Measurements from ENCODE around the gene TXNRD1.
A peak's percentile ranks its signal among the peaks of the same experiment; 100 is the strongest.

Gene TXNRD1

GRCh38 chr12:104181313-104181712, 34.3 kb upstream of the TXNRD1 start:
- H2AK5ac ChIP-seq (ENCODE audit: low read length), result no peak overlapping the region
- H4K8ac ChIP-seq (ENCODE audit: low read depth, low read length), result no peak overlapping the region
- DNase-seq, result no peak
- no peak overlapping the region for H3K14ac ChIP-seq (ENCODE audit: low read length)
- peaks cover 10% of the 10 kb centered on the region for H3K9me3 ChIP-seq (ENCODE audit: insufficient read depth, low read depth, low read length)
- no peak overlapping the region for H3K27ac ChIP-seq (ENCODE audit: low read depth, low read length)
- H3K4me1 ChIP-seq (ENCODE audit: control insufficient read depth in 1 of 2, insufficient read depth in 2 of 2, low read length in 2 of 2), result peaks cover 7% of the 10 kb centered on the region in 2 experiments
- no peak overlapping the region for H3K4ac ChIP-seq (ENCODE audit: low read depth, low read length)
- no peaks in the 10 kb centered on the region for H3K36me3 ChIP-seq (ENCODE audit: control insufficient read depth in 1 of 2, insufficient read depth in 2 of 2, low read length in 2 of 2)
- H2BK12ac ChIP-seq (ENCODE audit: low read length), result no peak overlapping the region
- no peak overlapping the region for H2BK120ac ChIP-seq (ENCODE audit: insufficient read depth, low read length, poor library complexity)
- no peak overlapping the region for H2AFZ ChIP-seq (ENCODE audit: insufficient read depth, low read length, poor library complexity)
- H3K23ac ChIP-seq (ENCODE audit: low read length), result no peak overlapping the region
- no peak overlapping the region for H3K4me2 ChIP-seq (ENCODE audit: low read length)
- H3K18ac ChIP-seq (ENCODE audit: low read length), result no peak overlapping the region
- H4K12ac ChIP-seq (ENCODE audit: low read depth, low read length), result no peak overlapping the region
- H3K27me3 ChIP-seq (ENCODE audit: insufficient read depth, low read length), result no peaks in the 10 kb centered on the region
- H4K91ac ChIP-seq (ENCODE audit: low read depth, low read length), result no peak overlapping the region
- no peak overlapping the region for H3K4me3 ChIP-seq (ENCODE audit: low read depth, low read length)
- H3K79me1 ChIP-seq (ENCODE audit: low read length), result no peaks in the 10 kb centered on the region
- H3K9ac ChIP-seq (ENCODE audit: low read length), result no peak overlapping the region
- H3K79me2 ChIP-seq (ENCODE audit: control insufficient read depth, insufficient read depth, low read length, poor library complexity), result no peaks in the 10 kb centered on the region
- H2BK5ac ChIP-seq (ENCODE audit: low read depth, low read length, poor library complexity), result no peak overlapping the region
- no CpG with 5 or more reads among the region's 4 CpGs for WGBS (ENCODE audit: extremely low coverage, insufficient coverage, insufficient read length)

- H2BK120ac ChIP-seq (ENCODE audit: insufficient read depth, low read length, poor library complexity), result peak overlapping the region; percentile 38
- H3K79me1 ChIP-seq (ENCODE audit: low read length), result no peaks in the 10 kb centered on the region
- no peak overlapping the region for H3K27ac ChIP-seq (ENCODE audit: low read depth, low read length)
- WGBS (ENCODE audit: extremely low coverage, insufficient coverage, insufficient read length), result no CpG with 5 or more reads among the region's 4 CpGs
- DNase-seq, result peak; percentile 77 to 83
- peaks cover 10% of the 10 kb centered on the region for H3K9me3 ChIP-seq (ENCODE audit: insufficient read depth, low read depth, low read length)
- no peaks in the 10 kb centered on the region for H3K36me3 ChIP-seq (ENCODE audit: control insufficient read depth in 1 of 2, insufficient read depth in 2 of 2, low read length in 2 of 2)
- no peak overlapping the region for H3K4ac ChIP-seq (ENCODE audit: low read depth, low read length)
- H3K18ac ChIP-seq (ENCODE audit: low read length), result no peak overlapping the region
- no peaks in the 10 kb centered on the region for H3K27me3 ChIP-seq (ENCODE audit: insufficient read depth, low read length)
- H2BK12ac ChIP-seq (ENCODE audit: low read length), result no peak overlapping the region
- no peak overlapping the region for H3K4me3 ChIP-seq (ENCODE audit: low read depth, low read length)
- H3K4me2 ChIP-seq (ENCODE audit: low read length), result no peak overlapping the region
- no peak overlapping the region for H3K9ac ChIP-seq (ENCODE audit: low read length)
- no peaks in the 10 kb centered on the region for H3K79me2 ChIP-seq (ENCODE audit: control insufficient read depth, insufficient read depth, low read length, poor library complexity)
- no peak overlapping the region for H2AFZ ChIP-seq (ENCODE audit: insufficient read depth, low read length, poor library complexity)
- no peak overlapping the region for H3K14ac ChIP-seq (ENCODE audit: low read length)
- H4K8ac ChIP-seq (ENCODE audit: low read depth, low read length), result no peak overlapping the region
- no peak overlapping the region for H3K23ac ChIP-seq (ENCODE audit: low read length)
- H4K12ac ChIP-seq (ENCODE audit: low read depth, low read length), result no peak overlapping the region
- no peak overlapping the region for H2AK5ac ChIP-seq (ENCODE audit: low read length)
- no peak overlapping the region for H4K91ac ChIP-seq (ENCODE audit: low read depth, low read length)
- H2BK5ac ChIP-seq (ENCODE audit: low read depth, low read length, poor library complexity), result no peak overlapping the region
- H3K4me1 ChIP-seq (ENCODE audit: control insufficient read depth in 1 of 2, insufficient read depth in 2 of 2, low read length in 2 of 2), result peaks cover 7% of the 10 kb centered on the region in 2 experiments
These were observed 33.4 kb upstream of the TXNRD1 start for GRCh38 chr12:104182144-104182543.

- Histone ChIP-seq H3K4me1 (ENCODE audit: control insufficient read depth in 1 of 2, insufficient read depth in 2 of 2, low read length in 2 of 2) (peaks cover 4 to 5% of the 10 kb centered on the region in 2 experiments), H3K9ac (ENCODE audit: low read length) (no peak overlapping the region), H2BK5ac (ENCODE audit: low read depth, low read length, poor library complexity) (no peak overlapping the region), H3K79me2 (ENCODE audit: control insufficient read depth, insufficient read depth, low read length, poor library complexity) (no peaks in the 10 kb centered on the region), H3K4me2 (ENCODE audit: low read length) (no peak overlapping the region), H4K12ac (ENCODE audit: low read depth, low read length) (no peak overlapping the region), H4K91ac (ENCODE audit: low read depth, low read length) (no peak overlapping the region), H3K14ac (ENCODE audit: low read length) (no peak overlapping the region), H2BK12ac (ENCODE audit: low read length) (no peak overlapping the region), H3K79me1 (ENCODE audit: low read length) (no peaks in the 10 kb centered on the region), H4K8ac (ENCODE audit: low read depth, low read length) (no peak overlapping the region), H3K9me3 (ENCODE audit: insufficient read depth, low read depth, low read length) (peaks cover 14% of the 10 kb centered on the region), H3K18ac (ENCODE audit: low read length) (no peak overlapping the region), H2BK120ac (ENCODE audit: insufficient read depth, low read length, poor library complexity) (peak overlapping the region; percentile 38), H3K27ac (ENCODE audit: low read depth, low read length) (no peak overlapping the region), H3K36me3 (ENCODE audit: control insufficient read depth in 1 of 2, insufficient read depth in 2 of 2, low read length in 2 of 2) (no peaks in the 10 kb centered on the region), H3K23ac (ENCODE audit: low read length) (no peak overlapping the region), H3K27me3 (ENCODE audit: insufficient read depth, low read length) (no peaks in the 10 kb centered on the region), H3K4ac (ENCODE audit: low read depth, low read length) (no peak overlapping the region), H2AFZ (ENCODE audit: insufficient read depth, low read length, poor library complexity) (no peak overlapping the region), H3K4me3 (ENCODE audit: low read depth, low read length) (no peak overlapping the region), H2AK5ac (ENCODE audit: low read length) (no peak overlapping the region)
- WGBS (ENCODE audit: extremely low coverage, insufficient coverage, insufficient read length), result no CpG with 5 or more reads among the region's 5 CpGs
- DNase-seq, result peak; percentile 84 to 92
These were observed 32.8 kb upstream of the TXNRD1 start for GRCh38 chr12:104182621-104183378.

- no peak overlapping the region for H4K12ac ChIP-seq (ENCODE audit: low read depth, low read length)
These were observed 32.1 kb upstream of the TXNRD1 start for GRCh38 chr12:104183443-104183842.

More at GRCh38 chr12:104183443-104183842, 32.1 kb upstream of the TXNRD1 start:
- Histone ChIP-seq H3K4me1 (ENCODE audit: control insufficient read depth in 1 of 2, insufficient read depth in 2 of 2, low read length in 2 of 2) (no peaks in the 10 kb centered on the region), H3K9me3 (ENCODE audit: insufficient read depth, low read depth, low read length) (peaks cover 15% of the 10 kb centered on the region), H3K36me3 (ENCODE audit: control insufficient read depth in 1 of 2, insufficient read depth in 2 of 2, low read length in 2 of 2) (no peaks in the 10 kb centered on the region), H3K4me2 (ENCODE audit: low read length) (no peak overlapping the region), H3K14ac (ENCODE audit: low read length) (no peak overlapping the region), H3K4me3 (ENCODE audit: low read depth, low read length) (no peak overlapping the region), H2BK5ac (ENCODE audit: low read depth, low read length, poor library complexity) (no peak overlapping the region), H3K23ac (ENCODE audit: low read length) (no peak overlapping the region), H3K79me1 (ENCODE audit: low read length) (no peaks in the 10 kb centered on the region), H2BK120ac (ENCODE audit: insufficient read depth, low read length, poor library complexity) (no peak overlapping the region), H4K8ac (ENCODE audit: low read depth, low read length) (no peak overlapping the region), H3K27me3 (ENCODE audit: insufficient read depth, low read length) (no peaks in the 10 kb centered on the region), H3K18ac (ENCODE audit: low read length) (no peak overlapping the region), H2AFZ (ENCODE audit: insufficient read depth, low read length, poor library complexity) (no peak overlapping the region), H2AK5ac (ENCODE audit: low read length) (no peak overlapping the region), H3K27ac (ENCODE audit: low read depth, low read length) (no peak overlapping the region), H3K4ac (ENCODE audit: low read depth, low read length) (no peak overlapping the region), H4K91ac (ENCODE audit: low read depth, low read length) (no peak overlapping the region), H3K9ac (ENCODE audit: low read length) (no peak overlapping the region), H2BK12ac (ENCODE audit: low read length) (no peak overlapping the region), H3K79me2 (ENCODE audit: control insufficient read depth, insufficient read depth, low read length, poor library complexity) (no peaks in the 10 kb centered on the region)
- DNase-seq, result no peak
- WGBS (ENCODE audit: extremely low coverage, insufficient coverage, insufficient read length), result no CpG with 5 or more reads among the region's 3 CpGs

Measured in trophoblast cell (in vitro differentiated cells and primary cell).